Measurements from ENCODE around the gene THBS3. TPM values are rescaled to one million over a fixed set of nuclear protein-coding genes. Genes with fewer than 3 reads are reported as not detected.
A peak's percentile ranks its signal among the peaks of the same experiment; 100 is the strongest.

THBS3 gene
- total and polyA plus RNA-seq, 9 of the 15 experiments (the other 6 are each of a cell fraction or from before 2014, with no cell fraction given) = 0.59 to 8.3 (median 3.2) TPM

DNA sequence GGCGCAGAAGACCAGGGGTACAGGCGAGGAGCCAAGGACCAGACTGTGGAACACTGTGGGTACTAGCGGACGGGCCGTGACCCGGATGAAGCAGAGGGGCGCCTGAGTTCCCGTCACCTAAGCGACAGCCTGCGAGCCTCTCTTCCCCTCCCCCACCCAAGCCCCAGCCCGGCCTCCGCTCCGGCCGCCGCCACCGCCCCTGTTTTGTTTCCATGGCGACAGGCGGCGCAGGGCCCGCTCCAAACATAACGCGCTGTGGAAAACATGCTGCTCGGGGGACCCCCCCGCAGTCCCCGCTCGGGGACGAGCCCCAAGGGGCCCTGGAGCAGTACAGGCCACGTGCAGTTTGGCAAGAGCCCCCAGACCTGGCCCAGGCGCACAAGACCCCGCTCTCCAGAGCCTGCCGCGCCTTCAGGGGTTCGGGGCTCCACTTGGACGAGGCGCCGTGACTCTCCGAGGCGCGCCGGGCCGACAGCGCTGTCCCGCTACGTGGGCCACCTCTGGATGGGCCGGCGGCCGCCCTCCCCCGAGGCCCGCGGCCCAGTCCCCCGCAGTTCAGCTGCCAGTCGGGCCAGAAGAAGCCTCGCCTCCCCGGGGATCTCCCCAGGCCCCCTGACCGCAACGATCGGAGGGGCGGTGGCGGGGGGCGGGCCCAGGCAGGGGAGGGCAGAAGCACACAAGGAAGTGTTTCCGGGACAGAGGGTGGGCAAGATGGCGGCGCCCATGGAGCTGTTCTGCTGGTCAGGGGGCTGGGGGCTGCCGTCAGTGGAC lies 1.0 kb upstream of the THBS3 start, which contains the start of gene MTX1 (continued):
- TF ChIP-seq, protein P1, sequence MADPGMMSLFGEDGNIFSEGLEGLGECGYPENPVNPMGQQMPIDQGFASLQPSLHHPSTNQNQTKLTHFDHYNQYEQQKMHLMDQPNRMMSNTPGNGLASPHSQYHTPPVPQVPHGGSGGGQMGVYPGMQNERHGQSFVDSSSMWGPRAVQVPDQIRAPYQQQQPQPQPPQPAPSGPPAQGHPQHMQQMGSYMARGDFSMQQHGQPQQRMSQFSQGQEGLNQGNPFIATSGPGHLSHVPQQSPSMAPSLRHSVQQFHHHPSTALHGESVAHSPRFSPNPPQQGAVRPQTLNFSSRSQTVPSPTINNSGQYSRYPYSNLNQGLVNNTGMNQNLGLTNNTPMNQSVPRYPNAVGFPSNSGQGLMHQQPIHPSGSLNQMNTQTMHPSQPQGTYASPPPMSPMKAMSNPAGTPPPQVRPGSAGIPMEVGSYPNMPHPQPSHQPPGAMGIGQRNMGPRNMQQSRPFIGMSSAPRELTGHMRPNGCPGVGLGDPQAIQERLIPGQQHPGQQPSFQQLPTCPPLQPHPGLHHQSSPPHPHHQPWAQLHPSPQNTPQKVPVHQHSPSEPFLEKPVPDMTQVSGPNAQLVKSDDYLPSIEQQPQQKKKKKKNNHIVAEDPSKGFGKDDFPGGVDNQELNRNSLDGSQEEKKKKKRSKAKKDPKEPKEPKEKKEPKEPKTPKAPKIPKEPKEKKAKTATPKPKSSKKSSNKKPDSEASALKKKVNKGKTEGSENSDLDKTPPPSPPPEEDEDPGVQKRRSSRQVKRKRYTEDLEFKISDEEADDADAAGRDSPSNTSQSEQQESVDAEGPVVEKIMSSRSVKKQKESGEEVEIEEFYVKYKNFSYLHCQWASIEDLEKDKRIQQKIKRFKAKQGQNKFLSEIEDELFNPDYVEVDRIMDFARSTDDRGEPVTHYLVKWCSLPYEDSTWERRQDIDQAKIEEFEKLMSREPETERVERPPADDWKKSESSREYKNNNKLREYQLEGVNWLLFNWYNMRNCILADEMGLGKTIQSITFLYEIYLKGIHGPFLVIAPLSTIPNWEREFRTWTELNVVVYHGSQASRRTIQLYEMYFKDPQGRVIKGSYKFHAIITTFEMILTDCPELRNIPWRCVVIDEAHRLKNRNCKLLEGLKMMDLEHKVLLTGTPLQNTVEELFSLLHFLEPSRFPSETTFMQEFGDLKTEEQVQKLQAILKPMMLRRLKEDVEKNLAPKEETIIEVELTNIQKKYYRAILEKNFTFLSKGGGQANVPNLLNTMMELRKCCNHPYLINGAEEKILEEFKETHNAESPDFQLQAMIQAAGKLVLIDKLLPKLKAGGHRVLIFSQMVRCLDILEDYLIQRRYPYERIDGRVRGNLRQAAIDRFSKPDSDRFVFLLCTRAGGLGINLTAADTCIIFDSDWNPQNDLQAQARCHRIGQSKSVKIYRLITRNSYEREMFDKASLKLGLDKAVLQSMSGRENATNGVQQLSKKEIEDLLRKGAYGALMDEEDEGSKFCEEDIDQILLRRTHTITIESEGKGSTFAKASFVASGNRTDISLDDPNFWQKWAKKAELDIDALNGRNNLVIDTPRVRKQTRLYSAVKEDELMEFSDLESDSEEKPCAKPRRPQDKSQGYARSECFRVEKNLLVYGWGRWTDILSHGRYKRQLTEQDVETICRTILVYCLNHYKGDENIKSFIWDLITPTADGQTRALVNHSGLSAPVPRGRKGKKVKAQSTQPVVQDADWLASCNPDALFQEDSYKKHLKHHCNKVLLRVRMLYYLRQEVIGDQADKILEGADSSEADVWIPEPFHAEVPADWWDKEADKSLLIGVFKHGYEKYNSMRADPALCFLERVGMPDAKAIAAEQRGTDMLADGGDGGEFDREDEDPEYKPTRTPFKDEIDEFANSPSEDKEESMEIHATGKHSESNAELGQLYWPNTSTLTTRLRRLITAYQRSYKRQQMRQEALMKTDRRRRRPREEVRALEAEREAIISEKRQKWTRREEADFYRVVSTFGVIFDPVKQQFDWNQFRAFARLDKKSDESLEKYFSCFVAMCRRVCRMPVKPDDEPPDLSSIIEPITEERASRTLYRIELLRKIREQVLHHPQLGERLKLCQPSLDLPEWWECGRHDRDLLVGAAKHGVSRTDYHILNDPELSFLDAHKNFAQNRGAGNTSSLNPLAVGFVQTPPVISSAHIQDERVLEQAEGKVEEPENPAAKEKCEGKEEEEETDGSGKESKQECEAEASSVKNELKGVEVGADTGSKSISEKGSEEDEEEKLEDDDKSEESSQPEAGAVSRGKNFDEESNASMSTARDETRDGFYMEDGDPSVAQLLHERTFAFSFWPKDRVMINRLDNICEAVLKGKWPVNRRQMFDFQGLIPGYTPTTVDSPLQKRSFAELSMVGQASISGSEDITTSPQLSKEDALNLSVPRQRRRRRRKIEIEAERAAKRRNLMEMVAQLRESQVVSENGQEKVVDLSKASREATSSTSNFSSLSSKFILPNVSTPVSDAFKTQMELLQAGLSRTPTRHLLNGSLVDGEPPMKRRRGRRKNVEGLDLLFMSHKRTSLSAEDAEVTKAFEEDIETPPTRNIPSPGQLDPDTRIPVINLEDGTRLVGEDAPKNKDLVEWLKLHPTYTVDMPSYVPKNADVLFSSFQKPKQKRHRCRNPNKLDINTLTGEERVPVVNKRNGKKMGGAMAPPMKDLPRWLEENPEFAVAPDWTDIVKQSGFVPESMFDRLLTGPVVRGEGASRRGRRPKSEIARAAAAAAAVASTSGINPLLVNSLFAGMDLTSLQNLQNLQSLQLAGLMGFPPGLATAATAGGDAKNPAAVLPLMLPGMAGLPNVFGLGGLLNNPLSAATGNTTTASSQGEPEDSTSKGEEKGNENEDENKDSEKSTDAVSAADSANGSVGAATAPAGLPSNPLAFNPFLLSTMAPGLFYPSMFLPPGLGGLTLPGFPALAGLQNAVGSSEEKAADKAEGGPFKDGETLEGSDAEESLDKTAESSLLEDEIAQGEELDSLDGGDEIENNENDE (IDR thresholded peaks at IDR 0.05; ENCODE audit: low read depth, low read length) = no peak
- TF ChIP-seq, protein P2, sequence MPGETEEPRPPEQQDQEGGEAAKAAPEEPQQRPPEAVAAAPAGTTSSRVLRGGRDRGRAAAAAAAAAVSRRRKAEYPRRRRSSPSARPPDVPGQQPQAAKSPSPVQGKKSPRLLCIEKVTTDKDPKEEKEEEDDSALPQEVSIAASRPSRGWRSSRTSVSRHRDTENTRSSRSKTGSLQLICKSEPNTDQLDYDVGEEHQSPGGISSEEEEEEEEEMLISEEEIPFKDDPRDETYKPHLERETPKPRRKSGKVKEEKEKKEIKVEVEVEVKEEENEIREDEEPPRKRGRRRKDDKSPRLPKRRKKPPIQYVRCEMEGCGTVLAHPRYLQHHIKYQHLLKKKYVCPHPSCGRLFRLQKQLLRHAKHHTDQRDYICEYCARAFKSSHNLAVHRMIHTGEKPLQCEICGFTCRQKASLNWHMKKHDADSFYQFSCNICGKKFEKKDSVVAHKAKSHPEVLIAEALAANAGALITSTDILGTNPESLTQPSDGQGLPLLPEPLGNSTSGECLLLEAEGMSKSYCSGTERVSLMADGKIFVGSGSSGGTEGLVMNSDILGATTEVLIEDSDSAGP (CRISPR knock-in tag; IDR thresholded peaks at IDR 0.05) = no peak
- TF ChIP-seq PRPF4 (IDR thresholded peaks at IDR 0.05; ENCODE audit: insufficient read depth, low read depth, low read length, poor library complexity, severe bottlenecking) (peak; percentile 48), ZNF23 (CRISPR knock-in tag; IDR thresholded peaks at IDR 0.05) (no peak), EZH2 (IDR thresholded peaks at IDR 0.05; ENCODE audit: borderline replicate concordance, low read depth, low read length) (no peak), ZNF274 (IDR thresholded peaks at IDR 0.05; ENCODE audit: borderline replicate concordance, low read depth, low read length) (no peak), ZNF239 (CRISPR knock-in tag; IDR thresholded peaks at IDR 0.05) (no peak)
